ENCODE data around the gene ALOX12B.

DNA sequence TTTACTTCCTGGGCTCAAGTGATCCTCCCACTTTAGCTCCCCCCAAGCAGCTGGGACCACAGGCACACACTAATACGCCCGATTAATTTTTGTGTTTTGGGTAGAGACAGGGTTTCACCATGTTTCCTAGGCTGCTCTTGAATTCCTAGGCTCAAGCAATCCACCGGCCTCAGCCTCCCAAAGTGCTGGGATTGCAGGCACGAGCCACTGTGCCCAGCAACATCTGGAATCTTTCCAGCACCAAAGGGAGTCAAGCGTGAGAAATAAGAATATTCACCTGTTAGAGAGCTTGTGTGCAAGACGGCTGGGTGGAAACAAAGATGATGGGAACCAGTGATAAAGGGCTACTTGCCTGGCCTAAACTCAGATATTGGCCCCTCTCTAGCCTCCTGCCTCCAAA, 14.2 kb upstream of the ALOX12B start:
- TF ChIP-seq, protein P1, sequence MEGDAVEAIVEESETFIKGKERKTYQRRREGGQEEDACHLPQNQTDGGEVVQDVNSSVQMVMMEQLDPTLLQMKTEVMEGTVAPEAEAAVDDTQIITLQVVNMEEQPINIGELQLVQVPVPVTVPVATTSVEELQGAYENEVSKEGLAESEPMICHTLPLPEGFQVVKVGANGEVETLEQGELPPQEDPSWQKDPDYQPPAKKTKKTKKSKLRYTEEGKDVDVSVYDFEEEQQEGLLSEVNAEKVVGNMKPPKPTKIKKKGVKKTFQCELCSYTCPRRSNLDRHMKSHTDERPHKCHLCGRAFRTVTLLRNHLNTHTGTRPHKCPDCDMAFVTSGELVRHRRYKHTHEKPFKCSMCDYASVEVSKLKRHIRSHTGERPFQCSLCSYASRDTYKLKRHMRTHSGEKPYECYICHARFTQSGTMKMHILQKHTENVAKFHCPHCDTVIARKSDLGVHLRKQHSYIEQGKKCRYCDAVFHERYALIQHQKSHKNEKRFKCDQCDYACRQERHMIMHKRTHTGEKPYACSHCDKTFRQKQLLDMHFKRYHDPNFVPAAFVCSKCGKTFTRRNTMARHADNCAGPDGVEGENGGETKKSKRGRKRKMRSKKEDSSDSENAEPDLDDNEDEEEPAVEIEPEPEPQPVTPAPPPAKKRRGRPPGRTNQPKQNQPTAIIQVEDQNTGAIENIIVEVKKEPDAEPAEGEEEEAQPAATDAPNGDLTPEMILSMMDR (IDR thresholded peaks at IDR 0.05; ENCODE audit: insufficient read depth, low read length, poor library complexity, severe bottlenecking) = no peak
- TF ChIP-seq EZH2phosphoT487 (conservative IDR thresholded peaks at IDR 0.05; ENCODE audit: low read length) = no peak
